GM18870 (cell line): Measurements from ENCODE around the gene RAD17.
A peak's percentile ranks its signal among the peaks of the same experiment; 100 is the strongest.
"Not testable (repeated sequence)": the region's sequence is repeated elsewhere in the genome, so short reads cannot be mapped to it uniquely, and the experiment has no call there.

Source experiments
- ATAC-seq: cut with Tn5 transposase; IDR thresholded peaks from one replicate; pipeline ENCODE4 v1.9.1; 2021; ENCODE audit warnings: moderate library complexity; ENCODE audit not compliant: unreplicated experiment

RAD17 gene

GRCh38 chr5:69372394-69372793 lies 2.8 kb downstream of the RAD17 start:
- no peak for ATAC-seq

- ATAC-seq: peak; percentile 75
Observed at GRCh38 chr5:69374911-69375446, 5.4 kb downstream of the RAD17 start.

GRCh38 chr5:69378376-69378775 lies 8.8 kb downstream of the RAD17 start:
- ATAC-seq: no peak

- no peak for ATAC-seq
Observed at GRCh38 chr5:69404659-69405330, 35.2 kb downstream of the RAD17 start.

- ATAC-seq: no peak
Observed at GRCh38 chr5:69414885-69415583, 45.4 kb downstream of the RAD17 start, which contains the start of gene MARVELD2. MARVELD2 (plus strand) TSS chr5:69415116; CDS start chr5:69419386, 4,270 bp downstream.

- ATAC-seq: no peak
Observed at GRCh38 chr5:69415584-69415958, 46.0 kb downstream of the RAD17 start.

- ATAC-seq: no peak
Observed at GRCh38 chr5:69416180-69416579, 46.6 kb downstream of the RAD17 start.

GRCh38 chr5:69416699-69417098 lies 47.1 kb downstream of the RAD17 start:
- no peak for ATAC-seq

GRCh38 chr5:69418554-69418953 lies 48.9 kb downstream of the RAD17 start:
- no peak for ATAC-seq

GRCh38 chr5:69431424-69432303 lies 62.0 kb downstream of the RAD17 start:
- no peak for ATAC-seq

- peak; percentile 63 for ATAC-seq
Observed at GRCh38 chr5:69432412-69433206, 63.0 kb downstream of the RAD17 start.

GRCh38 chr5:69435276-69435884 lies 65.8 kb downstream of the RAD17 start:
- not testable (repeated sequence) for ATAC-seq

GRCh38 chr5:69444127-69444754 lies 74.6 kb downstream of the RAD17 start:
- ATAC-seq: no peak

GRCh38 chr5:69449511-69449910 lies 79.9 kb downstream of the RAD17 start:
- ATAC-seq: no peak

- ATAC-seq: no peak
Observed at GRCh38 chr5:69450116-69450515, 80.5 kb downstream of the RAD17 start.

GRCh38 chr5:69450527-69450926 lies 80.9 kb downstream of the RAD17 start:
- not testable (repeated sequence) for ATAC-seq

GRCh38 chr5:69451941-69452647 lies 82.5 kb downstream of the RAD17 start:
- ATAC-seq: no peak

- not testable (repeated sequence) for ATAC-seq
Observed at GRCh38 chr5:69453487-69453886, 83.9 kb downstream of the RAD17 start.
